HG03469 (cell line): ENCODE results near the gene EML5.
"Not testable (repeated sequence)": the region's sequence is repeated elsewhere in the genome, so short reads cannot be mapped to it uniquely, and the experiment has no call there.

ENCODE experiments used
- ATAC-seq: cut with Tn5 transposase; IDR thresholded peaks from one replicate; pipeline ENCODE4 v1.9.1; 2021; ENCODE audit warnings: mild to moderate bottlenecking, moderate library complexity, moderate number of reproducible peaks; ENCODE audit not compliant: unreplicated experiment

EML5 gene

DNA sequence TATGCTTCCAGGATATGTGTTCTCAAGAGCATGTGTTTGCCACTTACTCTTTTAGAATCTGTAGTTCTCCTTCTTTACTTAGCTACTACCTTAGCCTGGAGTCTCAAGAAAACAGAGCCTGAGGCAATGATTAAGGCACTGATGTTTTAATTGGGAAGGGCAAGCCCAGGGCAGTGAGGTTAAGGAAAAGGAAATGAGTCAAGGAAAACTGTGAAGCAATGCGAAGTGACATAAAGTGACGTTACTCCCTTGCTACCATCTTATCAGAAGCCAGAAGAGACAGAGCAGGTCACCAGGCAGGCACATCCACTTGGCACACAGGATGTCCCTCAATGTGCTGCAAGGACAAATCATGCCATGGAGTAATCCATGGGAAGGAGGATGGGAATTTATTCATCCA is 11.3 kb upstream of the EML5 start:
- no peak for ATAC-seq

- ATAC-seq = no peak
Observed at GRCh38 chr14:88802596-88802995, 9.8 kb upstream of the EML5 start.

- ATAC-seq = no peak
Observed at GRCh38 chr14:88799522-88799921, 6.8 kb upstream of the EML5 start.

GRCh38 chr14:88798156-88798555 is 5.4 kb upstream of the EML5 start:
- no peak for ATAC-seq

GRCh38 chr14:88793259-88793625 is 489 bp upstream of the EML5 start:
- no peak for ATAC-seq

GRCh38 chr14:88791629-88792472 is 902 bp downstream of the EML5 start:
- no peak for ATAC-seq

- no peak for ATAC-seq
Observed at GRCh38 chr14:88791252-88791621, 1.5 kb downstream of the EML5 start.

GRCh38 chr14:88790501-88791251 is 2.1 kb downstream of the EML5 start:
- no peak for ATAC-seq

GRCh38 chr14:88789573-88789972 is 3.2 kb downstream of the EML5 start:
- not testable (repeated sequence) for ATAC-seq

GRCh38 chr14:88786715-88787114 is 6.0 kb downstream of the EML5 start:
- ATAC-seq = no peak

- no peak for ATAC-seq
Observed at GRCh38 chr14:88785911-88786310, 6.8 kb downstream of the EML5 start.

- no peak for ATAC-seq
Observed at GRCh38 chr14:88775532-88775931, 17.2 kb downstream of the EML5 start.

GRCh38 chr14:88770736-88771135 is 22.0 kb downstream of the EML5 start:
- no peak for ATAC-seq

- ATAC-seq = no peak
Observed at GRCh38 chr14:88765130-88765529, 27.6 kb downstream of the EML5 start.

GRCh38 chr14:88753873-88754272 is 38.9 kb downstream of the EML5 start:
- ATAC-seq = no peak

GRCh38 chr14:88750945-88751344 is 41.8 kb downstream of the EML5 start:
- no peak for ATAC-seq

- no peak for ATAC-seq
Observed at GRCh38 chr14:88750413-88750812, 42.3 kb downstream of the EML5 start.

DNA sequence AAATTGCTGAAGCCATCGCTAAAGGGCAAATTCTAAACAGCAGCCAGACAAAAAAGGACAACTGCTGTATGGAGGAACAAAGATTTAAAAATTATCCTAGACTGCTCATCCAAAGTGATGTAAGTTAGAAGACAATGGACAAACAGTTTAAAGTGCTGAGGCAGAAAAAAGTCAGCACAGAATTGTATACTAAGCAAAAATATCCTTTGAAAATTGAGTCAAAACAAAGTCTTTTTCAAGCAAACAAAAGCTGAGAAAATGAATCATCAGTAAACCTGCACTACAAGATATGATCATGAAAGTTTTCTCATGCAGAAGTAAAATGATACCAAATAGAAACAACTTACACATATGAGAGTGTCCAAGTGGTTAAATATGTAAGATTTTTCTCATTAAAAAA is 43.6 kb downstream of the EML5 start:
- ATAC-seq = no peak

- no peak for ATAC-seq
Observed at GRCh38 chr14:88748288-88748687, 44.5 kb downstream of the EML5 start.

- ATAC-seq = no peak
Observed at GRCh38 chr14:88746052-88746451, 46.7 kb downstream of the EML5 start.

- no peak for ATAC-seq
Observed at GRCh38 chr14:88737245-88737644, 55.5 kb downstream of the EML5 start.

GRCh38 chr14:88733121-88733520 is 59.6 kb downstream of the EML5 start:
- no peak for ATAC-seq
